GM23338 (cell line): ENCODE measurements around the gene OR52B6. TPM values are rescaled to one million over a fixed set of nuclear protein-coding genes. Genes with fewer than 3 reads are reported as not detected.

Experiments
- ATAC-seq: fragments of 200-7000 bp; cut with Tn5 transposase; 3 replicates; pipeline ENCODE4 v1.9.1; 2020
- DNase-seq: peaks from one replicate; pipeline ENCODE4 v3.0.0-alpha.2; 2015; ENCODE audit warnings: low spot score
- H2AFZ ChIP-seq: fragments of 200-600 bp; sonication (generic); 2 replicates; pipeline ENCODE4 v1.8.0; 2016; ENCODE audit warnings: antibody characterized with exemption, mild to moderate bottlenecking, moderate library complexity
- H3F3A ChIP-seq: fragments of 200-600 bp; sonication (generic); replicated peaks from 2 replicates; pipeline ENCODE4 v1.8.0; 2017; ENCODE audit warnings: antibody characterized with exemption, mixed run types, low read depth
- H3K27ac ChIP-seq: fragments of 200-600 bp; sonication (generic); 2 replicates; pipeline ENCODE4 v1.6.1; 2016; ENCODE audit warnings: low read depth
- H3K27me3 ChIP-seq: fragments of 200-600 bp; sonication (generic); 2 replicates; pipeline ENCODE4 v1.8.0; 2016; ENCODE audit warnings: mild to moderate bottlenecking, mixed run types, moderate library complexity; ENCODE audit not compliant: insufficient read depth
- H3K36me3 ChIP-seq: fragments of 200-600 bp; sonication (generic); 2 replicates; pipeline ENCODE4 v1.8.0; 2016; ENCODE audit warnings: mild to moderate bottlenecking; ENCODE audit not compliant: insufficient read depth
- H3K4me1 ChIP-seq: fragments of 200-600 bp; sonication (generic); 2 replicates; pipeline ENCODE4 v1.8.0; 2016; ENCODE audit warnings: mild to moderate bottlenecking, moderate library complexity; ENCODE audit not compliant: insufficient read depth
- H3K4me2 ChIP-seq: fragments of 200-600 bp; sonication (generic); 2 replicates; pipeline ENCODE4 v1.7.1; 2017; ENCODE audit warnings: mixed run types
- H3K4me3 ChIP-seq: fragments of 200-600 bp; sonication (generic); 2 replicates; pipeline ENCODE4 v1.6.1; 2016; ENCODE audit warnings: mixed run types
- H3K79me2 ChIP-seq: fragments of 200-600 bp; sonication (generic); replicated peaks from 2 replicates; pipeline ENCODE4 v1.8.0; 2017; ENCODE audit warnings: mild to moderate bottlenecking; ENCODE audit not compliant: insufficient read depth
- H3K9me2 ChIP-seq: fragments of 200-600 bp; sonication (generic); 2 replicates; pipeline ENCODE4 v1.8.0; 2017; ENCODE audit not compliant: insufficient read depth
- H4K20me1 ChIP-seq: fragments of 200-600 bp; sonication (generic); replicated peaks from 2 replicates; pipeline ENCODE4 v1.8.0; 2017; ENCODE audit warnings: mild to moderate bottlenecking; ENCODE audit not compliant: insufficient read depth
- H3K27ac Mint-ChIP-seq: 2 replicates; pipeline ENCODE4 v1.8.0; 2020; ENCODE audit warnings: inconsistent platforms, mild to moderate bottlenecking, moderate library complexity, mixed read lengths
- H3K27me3 Mint-ChIP-seq: 3 replicates; pipeline ENCODE4 v1.8.0; 2022; ENCODE audit warnings: low read depth, mild to moderate bottlenecking, moderate library complexity, mixed read lengths, inconsistent platforms; ENCODE audit not compliant: insufficient read depth, poor library complexity
- H3K36me3 Mint-ChIP-seq: 3 replicates; pipeline ENCODE4 v1.8.0; 2021; ENCODE audit warnings: low read depth, mild to moderate bottlenecking, inconsistent platforms, moderate library complexity, mixed read lengths
- H3K4me1 Mint-ChIP-seq: 3 replicates; pipeline ENCODE4 v1.8.0; 2020; ENCODE audit warnings: mild to moderate bottlenecking, inconsistent platforms, mixed read lengths
- H3K4me3 Mint-ChIP-seq: 3 replicates; pipeline ENCODE4 v1.8.0; 2021; ENCODE audit warnings: moderate library complexity, mild to moderate bottlenecking, inconsistent platforms, mixed read lengths
- H3K9me3 Mint-ChIP-seq: 3 replicates; pipeline ENCODE4 v1.8.0; 2020; ENCODE audit warnings: moderate library complexity, mild to moderate bottlenecking, inconsistent platforms, mixed read lengths
- CREB1 ChIP-seq: fragments of 250-450 bp; sonication (Bioruptor Pico); IDR thresholded peaks from 2 replicates; pipeline ENCODE4 v1.5.0; 2020; ENCODE audit warnings: low read depth, mild to moderate bottlenecking, moderate library complexity
- CTCF ChIP-seq, 2 experiments: fragments of 200-600 bp in 1 of 2; sonication (generic) in 1 of 2; conservative IDR thresholded peaks; 2 replicates each; pipeline versions ENCODE4 v1.5.1 to v1.6.1; 2016 to 2017; ENCODE audit warnings: antibody characterized with exemption in 2 of 2, low read depth in 2 of 2, mild to moderate bottlenecking in 2 of 2, moderate library complexity in 1 of 2
- EZH2phosphoT487 ChIP-seq: fragments of 200-600 bp; sonication (generic); IDR thresholded peaks from one replicate; pipeline ENCODE4 v1.8.1; 2018; ENCODE audit warnings: antibody characterized with exemption; ENCODE audit not compliant: unreplicated experiment
- JUNB ChIP-seq: IDR thresholded peaks from one replicate; pipeline ENCODE4 v1.6.1; 2016; ENCODE audit warnings: antibody characterized with exemption; ENCODE audit not compliant: unreplicated experiment
- NANOG ChIP-seq: IDR thresholded peaks from 2 replicates; pipeline ENCODE4 v1.6.1; 2016; ENCODE audit warnings: antibody characterized with exemption, borderline replicate concordance
- ZNF114 ChIP-seq: fragments of 250-450 bp; sonication (Bioruptor Pico); IDR thresholded peaks from 2 replicates; pipeline ENCODE4 v1.5.0; 2020; ENCODE audit warnings: mild to moderate bottlenecking, moderate library complexity
- ZNF331 ChIP-seq: fragments of 250-450 bp; sonication (Bioruptor Pico); IDR thresholded peaks from 2 replicates; pipeline ENCODE4 v1.5.0; 2020; ENCODE audit warnings: low read depth, mild to moderate bottlenecking, moderate library complexity
- polyA plus RNA-seq: library from polyadenylated mRNA; unstranded; fragments of >200 nt; fragmentation: Nextera tagmentation; extraction: Ambion mirVana; gene quantifications from 2 replicates; pipeline ENCODE4 v1.2.1, GENCODE V29; 2016
- total RNA-seq: library from RNA; depleted of rRNA; stranded (reverse); fragments of >200 nt; shearing (Covaris generic); gene quantifications from 2 replicates; pipeline ENCODE4 v1.2.3, GENCODE V29; 2014
- TF ChIP-seq, protein P1 (sequence below): fragments of 250-450 bp; sonication (Bioruptor Pico); IDR thresholded peaks from 2 replicates; pipeline ENCODE4 v1.5.0; 2020; ENCODE audit warnings: mild to moderate bottlenecking, moderate library complexity

The OR52B6 gene
- total and polyA plus RNA-seq, 2 experiments from 2014 or later = not detected

DNA sequence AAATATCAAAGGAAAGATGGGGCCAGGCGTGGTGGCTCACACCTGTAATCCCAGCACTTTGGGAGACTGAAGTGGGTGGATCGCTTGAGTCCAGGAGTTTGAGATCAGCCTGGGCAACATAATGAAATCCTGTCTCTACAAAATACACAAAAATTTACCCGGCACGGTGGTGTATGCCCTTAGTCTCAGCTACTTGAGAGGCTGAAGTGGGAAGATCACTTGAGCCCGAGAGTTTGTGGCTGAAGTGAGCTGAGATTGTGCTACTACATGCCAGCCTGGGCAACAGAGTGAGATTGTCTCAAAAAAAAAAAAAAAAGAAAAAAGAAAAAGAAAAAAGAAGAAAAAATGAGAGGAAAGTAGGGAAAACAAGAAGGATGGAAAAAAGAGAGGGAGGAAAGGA lies 11.9 kb downstream of the OR52B6 start:
- Histone ChIP-seq H3K27me3 (no peaks in the 10 kb centered on the region), H3K36me3 (no peaks in the 10 kb centered on the region), H3K79me2 (peaks cover 12% of the 10 kb centered on the region), H3K9me2 (peaks cover 3% of the 10 kb centered on the region; the same call in 1 of the 2 replicates), H4K20me1 (no peaks in the 10 kb centered on the region), H2AFZ (no peak overlapping the region), H3K4me1 (peaks cover 11% of the 10 kb centered on the region), H3K4me2 (no peak overlapping the region), H3K27ac (no peak overlapping the region), H3K4me3 (no peak overlapping the region), H3F3A (0 out of 2 replicates have a peak, but pooled peaks cover 2% of the 10 kb centered on the region)
- TF ChIP-seq JUNB (no peak), NANOG (no peak), ZNF114 (no peak), ZNF331 (CRISPR knock-in tag) (no peak), CTCF (conservative IDR thresholded peaks at IDR 0.05; ENCODE audit: low read depth in 2 of 2) (no peak), CREB1 (CRISPR knock-in tag) (no peak), EZH2phosphoT487 (no peak)
- TF ChIP-seq, protein P1, sequence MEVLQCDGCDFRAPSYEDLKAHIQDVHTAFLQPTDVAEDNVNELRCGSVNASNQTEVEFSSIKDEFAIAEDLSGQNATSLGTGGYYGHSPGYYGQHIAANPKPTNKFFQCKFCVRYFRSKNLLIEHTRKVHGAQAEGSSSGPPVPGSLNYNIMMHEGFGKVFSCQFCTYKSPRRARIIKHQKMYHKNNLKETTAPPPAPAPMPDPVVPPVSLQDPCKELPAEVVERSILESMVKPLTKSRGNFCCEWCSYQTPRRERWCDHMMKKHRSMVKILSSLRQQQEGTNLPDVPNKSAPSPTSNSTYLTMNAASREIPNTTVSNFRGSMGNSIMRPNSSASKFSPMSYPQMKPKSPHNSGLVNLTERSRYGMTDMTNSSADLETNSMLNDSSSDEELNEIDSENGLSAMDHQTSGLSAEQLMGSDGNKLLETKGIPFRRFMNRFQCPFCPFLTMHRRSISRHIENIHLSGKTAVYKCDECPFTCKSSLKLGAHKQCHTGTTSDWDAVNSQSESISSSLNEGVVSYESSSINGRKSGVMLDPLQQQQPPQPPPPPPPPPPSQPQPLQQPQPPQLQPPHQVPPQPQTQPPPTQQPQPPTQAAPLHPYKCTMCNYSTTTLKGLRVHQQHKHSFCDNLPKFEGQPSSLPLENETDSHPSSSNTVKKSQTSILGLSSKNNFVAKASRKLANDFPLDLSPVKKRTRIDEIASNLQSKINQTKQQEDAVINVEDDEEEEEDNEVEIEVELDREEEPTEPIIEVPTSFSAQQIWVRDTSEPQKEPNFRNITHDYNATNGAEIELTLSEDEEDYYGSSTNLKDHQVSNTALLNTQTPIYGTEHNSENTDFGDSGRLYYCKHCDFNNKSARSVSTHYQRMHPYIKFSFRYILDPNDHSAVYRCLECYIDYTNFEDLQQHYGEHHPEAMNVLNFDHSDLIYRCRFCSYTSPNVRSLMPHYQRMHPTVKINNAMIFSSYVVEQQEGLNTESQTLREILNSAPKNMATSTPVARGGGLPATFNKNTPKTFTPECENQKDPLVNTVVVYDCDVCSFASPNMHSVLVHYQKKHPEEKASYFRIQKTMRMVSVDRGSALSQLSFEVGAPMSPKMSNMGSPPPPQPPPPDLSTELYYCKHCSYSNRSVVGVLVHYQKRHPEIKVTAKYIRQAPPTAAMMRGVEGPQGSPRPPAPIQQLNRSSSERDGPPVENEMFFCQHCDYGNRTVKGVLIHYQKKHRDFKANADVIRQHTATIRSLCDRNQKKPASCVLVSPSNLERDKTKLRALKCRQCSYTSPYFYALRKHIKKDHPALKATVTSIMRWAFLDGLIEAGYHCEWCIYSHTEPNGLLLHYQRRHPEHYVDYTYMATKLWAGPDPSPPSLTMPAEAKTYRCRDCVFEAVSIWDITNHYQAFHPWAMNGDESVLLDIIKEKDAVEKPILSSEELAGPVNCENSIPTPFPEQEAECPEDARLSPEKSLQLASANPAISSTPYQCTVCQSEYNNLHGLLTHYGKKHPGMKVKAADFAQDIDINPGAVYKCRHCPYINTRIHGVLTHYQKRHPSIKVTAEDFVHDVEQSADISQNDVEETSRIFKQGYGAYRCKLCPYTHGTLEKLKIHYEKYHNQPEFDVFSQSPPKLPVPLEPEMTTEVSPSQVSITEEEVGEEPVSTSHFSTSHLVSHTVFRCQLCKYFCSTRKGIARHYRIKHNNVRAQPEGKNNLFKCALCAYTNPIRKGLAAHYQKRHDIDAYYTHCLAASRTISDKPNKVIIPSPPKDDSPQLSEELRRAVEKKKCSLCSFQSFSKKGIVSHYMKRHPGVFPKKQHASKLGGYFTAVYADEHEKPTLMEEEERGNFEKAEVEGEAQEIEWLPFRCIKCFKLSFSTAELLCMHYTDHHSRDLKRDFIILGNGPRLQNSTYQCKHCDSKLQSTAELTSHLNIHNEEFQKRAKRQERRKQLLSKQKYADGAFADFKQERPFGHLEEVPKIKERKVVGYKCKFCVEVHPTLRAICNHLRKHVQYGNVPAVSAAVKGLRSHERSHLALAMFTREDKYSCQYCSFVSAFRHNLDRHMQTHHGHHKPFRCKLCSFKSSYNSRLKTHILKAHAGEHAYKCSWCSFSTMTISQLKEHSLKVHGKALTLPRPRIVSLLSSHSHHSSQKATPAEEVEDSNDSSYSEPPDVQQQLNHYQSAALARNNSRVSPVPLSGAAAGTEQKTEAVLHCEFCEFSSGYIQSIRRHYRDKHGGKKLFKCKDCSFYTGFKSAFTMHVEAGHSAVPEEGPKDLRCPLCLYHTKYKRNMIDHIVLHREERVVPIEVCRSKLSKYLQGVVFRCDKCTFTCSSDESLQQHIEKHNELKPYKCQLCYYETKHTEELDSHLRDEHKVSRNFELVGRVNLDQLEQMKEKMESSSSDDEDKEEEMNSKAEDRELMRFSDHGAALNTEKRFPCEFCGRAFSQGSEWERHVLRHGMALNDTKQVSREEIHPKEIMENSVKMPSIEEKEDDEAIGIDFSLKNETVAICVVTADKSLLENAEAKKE (CRISPR knock-in tag) = no peak
- Mint-ChIP-seq H3K9me3 (peaks cover 5% of the 10 kb centered on the region), H3K4me1 (peaks cover 10% of the 10 kb centered on the region; the same call in 2 of the 3 replicates), H3K4me3 (no peak overlapping the region), H3K36me3 (peaks cover 9% of the 10 kb centered on the region), H3K27me3 (peaks cover 8% of the 10 kb centered on the region), H3K27ac (no peak overlapping the region)
- ATAC-seq (no peak), DNase-seq (no peak)
